Gastrocnemius medialis (tissue), 4 donors: ENCODE data around the gene CCL1. TPM values are rescaled to one million over a fixed set of nuclear protein-coding genes. Genes with fewer than 3 reads are reported as not detected.

Experiments
- ATAC-seq, 2 donors: fragments of 150-250 bp; one replicate each; pipeline ENCODE4 v1.9.1; 2016
- DNase-seq, 2 donors: peaks; one replicate each; pipeline ENCODE4 v3.0.0-alpha.2; 2019
- H3K27ac ChIP-seq, 4 donors: fragments of 200-600 bp; sonication (generic); 1 replicate in 1 of 4; 2 replicates in 3 of 4; pipeline ENCODE4 v1.5.1; 2016 to 2018; ENCODE audit warnings: mild to moderate bottlenecking in 2 of 4, moderate library complexity in 1 of 4
- H3K27me3 ChIP-seq, 3 donors: fragments of 200-600 bp; sonication (generic) in 2 of 3; 1 replicate in 1 of 3; 2 replicates in 2 of 3; pipeline versions ENCODE4 v1.5.1 to v1.6.0; 2016 to 2019; ENCODE audit warnings: mild to moderate bottlenecking in 1 of 3, moderate library complexity in 1 of 3
- H3K36me3 ChIP-seq, 2 donors: fragments of 200-600 bp; sonication (generic) in 1 of 2; one replicate each; pipeline ENCODE4 v1.5.1; 2017 to 2018
- H3K4me1 ChIP-seq, 2 donors: fragments of 200-600 bp; sonication (generic) in 1 of 2; one replicate each; pipeline ENCODE4 v1.5.1; 2016 to 2017; ENCODE audit warnings: mild to moderate bottlenecking in 2 of 2
- H3K4me3 ChIP-seq, 4 donors: fragments of 200-600 bp; sonication (generic) in 3 of 4; 1 replicate in 1 of 4; 2 replicates in 3 of 4; pipeline ENCODE4 v1.5.1; 2016 to 2019; ENCODE audit warnings: mild to moderate bottlenecking in 2 of 4
- H3K9me3 ChIP-seq, 3 donors: fragments of 200-600 bp; sonication (generic) in 2 of 3; 1 replicate in 1 of 3; 2 replicates in 2 of 3; pipeline ENCODE4 v1.5.1; 2016 to 2019
- POLR2A ChIP-seq, 2 donors: fragments of 450-650 bp; IDR thresholded peaks; one replicate each; pipeline ENCODE4 v1.6.1; 2017; ENCODE audit warnings: antibody characterized with exemption in 2 of 2, mild to moderate bottlenecking in 2 of 2, moderate library complexity in 2 of 2
- in situ Hi-C, 4 donors: fragments of 200-750 bp; cut with MboI; loops; one replicate each; pipeline versions ENCODE4 v1.15.0 to v1.8.0; 2017; ENCODE audit warnings: low sequenced_read_pairs in 4 of 4
- intact Hi-C: fragments of 100-400 bp; cut with DNase I; formaldehyde crosslinking; loops from one replicate; pipeline ENCODE4 v1.15.1; 2023; ENCODE audit warnings: low total_unique reads
- total RNA-seq, 4 donors: library from RNA; depleted of rRNA; stranded (reverse); fragments of >200 nt; gene quantifications; one replicate each; pipeline versions ENCODE4 v1.1.0 to v1.2.3, GENCODE V29; 2016
- TF ChIP-seq, protein P1 (sequence below), 5 experiments: fragments of 450-650 bp in 3 of 5; fragments of 200-600 bp in 2 of 5; sonication (generic) in 2 of 5; IDR thresholded peaks in 4 of 5; conservative IDR thresholded peaks in 1 of 5; 1 replicate in 4 of 5; 2 replicates in 1 of 5; pipeline ENCODE4 v1.5.1; 2016 to 2019; ENCODE audit warnings: antibody characterized with exemption in 5 of 5, mild to moderate bottlenecking in 3 of 5, moderate library complexity in 3 of 5

The CCL1 gene
- total RNA-seq, 4 donors from 2014 or later: not detected

DNA sequence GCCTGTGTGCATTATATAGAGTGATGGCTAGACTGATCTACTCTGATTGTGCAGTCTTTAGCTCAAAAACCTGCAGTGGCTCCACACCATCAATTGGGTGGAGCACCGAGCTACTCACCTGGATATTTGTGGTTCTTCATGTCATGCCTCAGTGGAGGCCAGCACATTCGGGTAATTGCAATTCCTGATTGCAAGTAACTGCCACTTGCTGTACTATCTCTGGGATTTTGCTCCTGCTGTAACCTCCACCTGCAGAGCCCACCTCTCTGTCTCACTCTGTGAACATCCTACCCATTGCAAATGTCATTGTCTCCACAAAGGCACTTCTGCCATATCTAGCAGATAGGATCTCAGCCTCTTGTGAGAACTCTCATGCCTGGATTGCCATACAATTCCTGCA is 1.7 kb upstream of the CCL1 start:
- Histone ChIP-seq H3K36me3 (no peaks in the 10 kb centered on the region), H3K9me3 (no peaks in the 10 kb centered on the region), H3K27me3 (no peaks in the 10 kb centered on the region), H3K4me3 (no peak overlapping the region), H3K27ac (no peak overlapping the region), H3K4me1 (no peaks in the 10 kb centered on the region)
- TF ChIP-seq, protein P1, sequence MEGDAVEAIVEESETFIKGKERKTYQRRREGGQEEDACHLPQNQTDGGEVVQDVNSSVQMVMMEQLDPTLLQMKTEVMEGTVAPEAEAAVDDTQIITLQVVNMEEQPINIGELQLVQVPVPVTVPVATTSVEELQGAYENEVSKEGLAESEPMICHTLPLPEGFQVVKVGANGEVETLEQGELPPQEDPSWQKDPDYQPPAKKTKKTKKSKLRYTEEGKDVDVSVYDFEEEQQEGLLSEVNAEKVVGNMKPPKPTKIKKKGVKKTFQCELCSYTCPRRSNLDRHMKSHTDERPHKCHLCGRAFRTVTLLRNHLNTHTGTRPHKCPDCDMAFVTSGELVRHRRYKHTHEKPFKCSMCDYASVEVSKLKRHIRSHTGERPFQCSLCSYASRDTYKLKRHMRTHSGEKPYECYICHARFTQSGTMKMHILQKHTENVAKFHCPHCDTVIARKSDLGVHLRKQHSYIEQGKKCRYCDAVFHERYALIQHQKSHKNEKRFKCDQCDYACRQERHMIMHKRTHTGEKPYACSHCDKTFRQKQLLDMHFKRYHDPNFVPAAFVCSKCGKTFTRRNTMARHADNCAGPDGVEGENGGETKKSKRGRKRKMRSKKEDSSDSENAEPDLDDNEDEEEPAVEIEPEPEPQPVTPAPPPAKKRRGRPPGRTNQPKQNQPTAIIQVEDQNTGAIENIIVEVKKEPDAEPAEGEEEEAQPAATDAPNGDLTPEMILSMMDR (IDR thresholded peaks at IDR 0.05 in 4 of 5, conservative IDR thresholded peaks at IDR 0.05 in 1 of 5): no peak
- no peak for TF ChIP-seq POLR2A (IDR thresholded peaks at IDR 0.05)
- ATAC-seq (no peak), DNase-seq (no peak)
- intact Hi-C loops (loop anchor here (10.0 kb wide), 1 partner anchor 590 kb away; no protein-coding TSS in a partner anchor), in situ Hi-C loops (loop anchor here (5.0 to 10.0 kb wide), 3 partner anchors 162 to 170 kb away; no protein-coding TSS in a partner anchor)

DNA sequence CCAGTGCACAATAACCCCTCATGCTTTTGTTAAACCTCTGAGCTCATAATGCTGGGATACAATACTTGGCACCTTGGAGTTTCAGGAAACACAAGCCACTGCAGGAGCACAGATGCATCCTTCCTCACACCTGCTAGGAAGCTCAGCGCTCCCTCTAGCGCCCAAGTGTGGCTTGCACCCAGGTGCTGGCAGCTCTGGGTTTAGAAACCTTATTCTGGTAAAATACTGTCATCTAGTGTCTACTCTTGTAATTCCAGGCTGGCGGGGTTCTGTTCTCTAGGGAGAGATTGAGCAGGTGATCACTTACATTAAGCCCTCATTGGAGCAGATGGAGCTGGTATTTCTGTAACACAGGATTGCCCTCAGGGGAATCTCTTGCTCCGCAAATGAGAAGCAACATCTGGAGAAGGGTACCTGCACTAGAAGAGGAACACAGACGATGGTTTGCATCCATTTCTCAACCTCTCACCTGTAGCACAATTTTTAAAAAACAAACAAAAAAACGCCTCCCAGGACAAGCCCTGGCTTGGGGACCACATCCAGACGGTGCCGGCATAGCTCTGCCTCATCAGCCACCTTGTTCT is 1.5 kb downstream of the CCL1 start:
- intact Hi-C loops (loop anchor here (1.0 to 10.0 kb wide), 4 partner anchors 55 to 587 kb away; no protein-coding TSS in a partner anchor), in situ Hi-C loops (loop anchor here (5.0 to 10.0 kb wide), 3 partner anchors 159 to 167 kb away; no protein-coding TSS in a partner anchor)
- Histone ChIP-seq H3K4me1 (no peaks in the 10 kb centered on the region), H3K27ac (no peak overlapping the region), H3K36me3 (no peaks in the 10 kb centered on the region), H3K27me3 (no peaks in the 10 kb centered on the region), H3K4me3 (no peak overlapping the region), H3K9me3 (no peaks in the 10 kb centered on the region)
- peak; percentile 87 to 91 for ATAC-seq
- TF ChIP-seq, protein P1 (IDR thresholded peaks at IDR 0.05 in 4 of 5, conservative IDR thresholded peaks at IDR 0.05 in 1 of 5): peak; percentile 83 to 96 (median 92)
- no peak for TF ChIP-seq POLR2A (IDR thresholded peaks at IDR 0.05)
- peak; percentile 57 to 73 for DNase-seq

DNA sequence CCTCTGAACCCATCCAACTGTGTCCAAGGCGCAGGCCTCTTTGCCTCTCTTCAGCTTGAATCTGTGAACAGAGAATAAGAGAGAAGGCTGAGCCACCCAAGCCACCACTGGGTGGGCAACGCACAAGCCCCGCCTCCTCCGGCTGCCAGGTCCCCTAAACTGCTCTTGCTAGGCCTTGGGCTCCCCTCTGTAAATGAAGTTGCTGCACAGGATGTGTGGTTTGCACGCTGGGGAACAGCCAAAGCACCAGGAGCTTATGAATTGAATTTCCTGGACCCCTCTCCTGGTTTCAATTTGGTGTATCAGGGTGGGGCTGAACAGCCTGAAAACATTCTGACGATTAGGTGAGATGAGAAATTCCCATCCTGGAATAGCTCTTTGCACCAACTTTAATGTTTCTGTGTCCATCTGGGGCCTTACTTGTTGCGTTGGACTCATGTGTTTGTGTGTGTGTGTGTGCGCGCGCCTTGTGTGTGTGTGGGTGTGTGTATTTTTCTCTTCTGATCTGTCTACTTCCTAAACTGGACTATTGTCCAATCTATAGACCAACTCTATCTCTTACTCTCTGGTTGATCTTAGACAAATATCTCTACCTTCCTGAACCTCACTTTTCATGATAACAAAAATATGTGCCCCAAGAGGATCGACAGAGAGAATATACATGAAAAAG is 2.3 kb downstream of the CCL1 start:
- intact Hi-C loops: loop anchor here (1.0 to 10.0 kb wide), 4 partner anchors 54 to 586 kb away; no protein-coding TSS in a partner anchor

DNA sequence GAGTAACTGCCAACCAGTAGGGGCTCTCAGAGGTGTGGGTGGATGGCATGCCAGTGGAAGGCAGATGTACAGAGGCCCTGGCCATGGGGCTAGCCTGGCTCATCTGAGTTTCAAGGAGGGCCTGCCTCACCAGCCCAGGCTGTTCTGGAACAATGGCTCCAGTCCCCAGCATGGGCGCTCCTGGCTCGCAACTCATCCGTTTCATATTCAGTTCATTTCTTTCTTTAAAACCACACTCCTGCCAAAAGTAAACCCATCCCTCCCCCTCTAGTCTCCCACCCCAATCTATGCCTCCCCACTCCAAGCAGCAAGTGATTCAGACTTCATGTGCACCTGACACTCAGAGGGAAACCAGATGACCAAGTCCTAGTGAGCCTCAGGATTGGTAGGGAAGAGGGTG is 4.4 kb downstream of the CCL1 start:
- Histone ChIP-seq H3K9me3 (no peaks in the 10 kb centered on the region), H3K4me3 (no peak overlapping the region), H3K27ac (no peak overlapping the region), H3K4me1 (no peaks in the 10 kb centered on the region), H3K27me3 (no peaks in the 10 kb centered on the region), H3K36me3 (no peaks in the 10 kb centered on the region)
- ATAC-seq (no peak), DNase-seq (no peak)
- intact Hi-C loops (loop anchor here (5.0 kb wide), 1 partner anchor 36 kb away; no protein-coding TSS in a partner anchor), in situ Hi-C loops (no loop called here)
- no peak for TF ChIP-seq POLR2A (IDR thresholded peaks at IDR 0.05)
- TF ChIP-seq, protein P1 (IDR thresholded peaks at IDR 0.05 in 4 of 5, conservative IDR thresholded peaks at IDR 0.05 in 1 of 5): no peak

More for the DNA sequence above, 2.3 kb downstream of the CCL1 start:
- no peaks in the 10 kb centered on the region for H3K27me3 ChIP-seq
- no peaks in the 10 kb centered on the region for H3K4me1 ChIP-seq
- no peaks in the 10 kb centered on the region for H3K36me3 ChIP-seq
- in situ Hi-C loops: loop anchor here (5.0 to 10.0 kb wide), 3 partner anchors 158 to 166 kb away; no protein-coding TSS in a partner anchor
- DNase-seq: no peak
- no peak for ATAC-seq
- H3K4me3 ChIP-seq: no peak overlapping the region
- no peak for TF ChIP-seq POLR2A (IDR thresholded peaks at IDR 0.05)
- TF ChIP-seq, protein P1 (IDR thresholded peaks at IDR 0.05 in 4 of 5, conservative IDR thresholded peaks at IDR 0.05 in 1 of 5): no peak
- no peak overlapping the region for H3K27ac ChIP-seq
- no peaks in the 10 kb centered on the region for H3K9me3 ChIP-seq
